GM12878 (cell line): Measurements from ENCODE around the gene SYS1. TPM values are rescaled to one million over a fixed set of nuclear protein-coding genes. Genes with fewer than 3 reads are reported as not detected.

Experiments
- ATAC-seq: fragments of 200-7000 bp; cut with Tn5 transposase; 3 replicates; pipeline ENCODE4 v1.9.1; 2020; ENCODE audit warnings: mild to moderate bottlenecking, moderate library complexity
- BruUV-seq: library from RNA; stranded (reverse); fragments of 400-500 nt; replicated peaks from 2 replicates; lab custom pipeline; 2021; lab: Mats Ljungman, UMichigan
- CTCF ChIA-PET: fragments of 300-600 bp; sonication (Branson Sonifier 250); formaldehyde crosslinking; extraction: SDS; loops from one replicate; lab custom pipeline; 2021; ENCODE audit warnings: inconsistent platforms; lab: Yijun Ruan, JAX
- POLR2A ChIA-PET: fragments of 350-600 bp; formaldehyde crosslinking; extraction: SDS; loops from one replicate; lab custom pipeline; 2021; ENCODE audit warnings: inconsistent platforms; lab: Charles Lee
- RAD21 ChIA-PET: fragments of 300-600 bp; sonication (Branson Sonifier 250); formaldehyde crosslinking; loops from one replicate; lab custom pipeline; 2023; ENCODE audit warnings: antibody characterized with exemption; ENCODE audit not compliant: unreplicated experiment; lab: Charles Lee
- SMC1A ChIA-PET: fragments of 300-600 bp; sonication (Branson Sonifier 250); formaldehyde crosslinking; loops from one replicate; lab custom pipeline; 2023; ENCODE audit not compliant: unreplicated experiment, uncharacterized antibody; lab: Charles Lee
- DNase-seq: peaks from one replicate; pipeline ENCODE4 v3.0.0-alpha.2; 2011; ENCODE audit warnings: low read depth, low spot score
- FAIRE-seq: peaks from 3 replicates; lab custom pipeline; 2011; peaks lifted over from hg19 to GRCh38; lab: Jason Lieb, UNC
- H2AFZ ChIP-seq: 2 replicates; pipeline ENCODE4 v1.6.0; 2011; ENCODE audit warnings: low read depth, low read length, control low read depth; ENCODE audit not compliant: control insufficient read depth
- H3K27ac ChIP-seq: 2 replicates; pipeline ENCODE4 v1.5.1; 2011; ENCODE audit warnings: control low read depth; ENCODE audit not compliant: control insufficient read depth, insufficient read depth
- H3K27me3 ChIP-seq, 2 experiments: replicated peaks in 1 of 2; 2 replicates each; pipeline versions ENCODE4 v1.6.0 to v1.6.1; 2011; ENCODE audit warnings: low read length in 1 of 2; ENCODE audit not compliant: control insufficient read depth in 2 of 2, insufficient read depth in 2 of 2
- H3K36me3 ChIP-seq, 2 experiments: 2 replicates each; pipeline ENCODE4 v1.5.1; 2011; ENCODE audit warnings: low read length in 1 of 2; ENCODE audit not compliant: control insufficient read depth in 2 of 2, insufficient read depth in 2 of 2
- H3K4me1 ChIP-seq: 2 replicates; pipeline ENCODE4 v1.6.1; 2011; ENCODE audit warnings: mild to moderate bottlenecking, low read length, moderate library complexity, mixed read lengths; ENCODE audit not compliant: control insufficient read depth, insufficient read depth
- H3K4me2 ChIP-seq: 2 replicates; pipeline ENCODE4 v1.6.0; 2011; ENCODE audit warnings: control low read depth; ENCODE audit not compliant: control insufficient read depth, insufficient read depth
- H3K4me3 ChIP-seq: fragments of 200-600 bp; sonication (generic); 2 replicates; pipeline ENCODE4 v1.5.1; 2016
- H3K79me2 ChIP-seq: 2 replicates; pipeline ENCODE4 v1.6.0; 2011; ENCODE audit warnings: low read length; ENCODE audit not compliant: control insufficient read depth, insufficient read depth
- H3K9ac ChIP-seq: 2 replicates; pipeline ENCODE4 v1.8.0; 2011; ENCODE audit warnings: low read length, control low read depth, mixed read lengths; ENCODE audit not compliant: control insufficient read depth, insufficient read depth
- H3K9me3 ChIP-seq: replicated peaks from 3 replicates; pipeline ENCODE4 v1.5.1; 2011; ENCODE audit warnings: mild to moderate bottlenecking, low read length; ENCODE audit not compliant: control insufficient read depth, insufficient read depth
- H4K20me1 ChIP-seq: 2 replicates; pipeline ENCODE4 v1.6.0; 2011; ENCODE audit not compliant: control insufficient read depth, insufficient read depth
- BACH1 ChIP-seq: fragments of 450-650 bp; IDR thresholded peaks from 2 replicates; pipeline ENCODE4 v1.6.1; 2017; ENCODE audit warnings: mild to moderate bottlenecking, borderline replicate concordance
- CEBPB ChIP-seq, 2 experiments: fragments of 150-350 bp in 1 of 2; IDR thresholded peaks; 2 replicates each; pipeline ENCODE4 v1.6.1; 2012 to 2014; ENCODE audit warnings: low read depth in 2 of 2, low read length in 2 of 2, borderline replicate concordance in 1 of 2, inconsistent platforms in 1 of 2
- DPF2 ChIP-seq: fragments of 450-650 bp; IDR thresholded peaks from 2 replicates; pipeline ENCODE4 v1.6.1; 2017; ENCODE audit warnings: mild to moderate bottlenecking
- FOS ChIP-seq: IDR thresholded peaks from 3 replicates; pipeline ENCODE4 v1.6.1; 2011; ENCODE audit warnings: borderline replicate concordance; ENCODE audit not compliant: insufficient read length; ENCODE audit errors: extremely low read depth
- HDGF ChIP-seq: fragments of 450-650 bp; IDR thresholded peaks from 2 replicates; pipeline ENCODE4 v1.6.1; 2016; ENCODE audit warnings: antibody characterized with exemption
- KLF5 ChIP-seq: fragments of 450-650 bp; IDR thresholded peaks from 2 replicates; pipeline ENCODE4 v1.6.1; 2014; ENCODE audit warnings: mild to moderate bottlenecking; ENCODE audit not compliant: partially characterized antibody
- NBN ChIP-seq: fragments of 450-650 bp; IDR thresholded peaks from 2 replicates; pipeline ENCODE4 v1.6.1; 2016
- NKRF ChIP-seq: fragments of 450-650 bp; conservative IDR thresholded peaks from 2 replicates; pipeline ENCODE4 v1.6.1; 2017; ENCODE audit warnings: mild to moderate bottlenecking, moderate library complexity
- RAD51 ChIP-seq: fragments of 450-650 bp; IDR thresholded peaks from 2 replicates; pipeline ENCODE4 v1.6.1; 2016; ENCODE audit warnings: moderate library complexity, mild to moderate bottlenecking, inconsistent platforms
- RCOR1 ChIP-seq: conservative IDR thresholded peaks from 2 replicates; pipeline ENCODE4 v1.6.1; 2012; ENCODE audit warnings: low read depth, low read length, improper control_type of control experiment
- WGBS: methylation state at CpG from one replicate; pipeline ENCODE4 v1.1.6; 2016; ENCODE audit warnings: low lambda C conversion rate; ENCODE audit not compliant: insufficient replicate concordance, insufficient coverage; ENCODE audit errors: missing lambda C conversion rate; 5-methylcytosine and 5-hydroxymethylcytosine counted together
- in situ Hi-C: fragments of 300-500 bp; cut with MboI; formaldehyde crosslinking; loops from 9 replicates; pipeline ENCODE4 v1.14.3; 2018; ENCODE audit warnings: mixed read lengths
- intact Hi-C: fragments of 100-400 bp; cut with micrococcal nuclease; formaldehyde crosslinking; loops from one replicate; pipeline ENCODE4 v1.14.2; 2022; ENCODE audit not compliant: unreplicated experiment
- polyA plus RNA-seq, 11 experiments: library from polyadenylated mRNA; depleted of rRNA in 4 of 11; unstranded in 6 of 11; stranded (reverse) in 5 of 11; fragments of >200 nt; fragmentation: Nextera tagmentation in 4 of 11; fragmentation: Illumina TruSeq in 1 of 11; extraction: Ambion mirVana in 4 of 11; extraction: Trizol in 1 of 11; gene quantifications; 1 replicate in 1 of 11; 2 replicates in 10 of 11; pipeline versions ENCODE4 v1.2.1 to v1.2.3, GENCODE V29; 2011 to 2016; ENCODE audit warnings: inconsistent platforms in 2 of 11, missing spikeins in 2 of 11, low read depth in 1 of 11
- total RNA-seq, 4 experiments: library from RNA; depleted of rRNA in 3 of 4; stranded (reverse); fragments of >200 nt in 3 of 4; fragmentation: Illumina TruSeq in 1 of 4; extraction: Trizol in 1 of 4; gene quantifications; 2 replicates each; pipeline versions ENCODE4 v1.2.1 to v1.2.3, GENCODE V29; 2013 to 2021
- TF ChIP-seq, protein P1 (sequence below): IDR thresholded peaks from 2 replicates; pipeline ENCODE4 v1.6.1; 2012; ENCODE audit warnings: low read length, inconsistent platforms

SYS1 gene
- total and polyA plus RNA-seq, 10 of the 15 experiments (the other 5 are each of a cell fraction or from before 2014, with no cell fraction given), result 5.1 to 22.6 (median 9.3) TPM

GRCh38 chr20:45365444-45365970 lies 2.6 kb downstream of the SYS1 start:
- no peaks in the 10 kb centered on the region for H3K27me3 ChIP-seq
- no peak for DNase-seq
- no peak overlapping the region for H3K9ac ChIP-seq
- POLR2A ChIA-PET, result interaction anchor here (0.6 kb wide), 1 partner anchor 1720 kb away, joined by 3 read pairs; no protein-coding TSS in a partner anchor
- FAIRE-seq, result no peak
- H3K4me2 ChIP-seq, result peak overlapping the region; percentile 44; the same call in 1 of the 2 replicates
- H3K79me2 ChIP-seq, result peaks cover 7% of the 10 kb centered on the region
- H3K36me3 ChIP-seq, result peaks cover 6 to 7% of the 10 kb centered on the region in 2 experiments; a peak in 3 of 4 replicates
- H3K4me1 ChIP-seq, result peaks cover 45% of the 10 kb centered on the region
- in situ Hi-C loops (loop anchor here (5.0 to 10.0 kb wide), 2 partner anchors 52 to 749 kb away; partner anchors contain the start of genes CD40 and PIGT), intact Hi-C loops (no loop called here)
- BruUV-seq, result no TSS peak
- no peak for TF ChIP-seq RAD51
- H4K20me1 ChIP-seq, result no peaks in the 10 kb centered on the region; the same call in 1 of the 2 replicates
- CTCF ChIA-PET, result interaction anchor here (0.7 to 19.4 kb wide), 8 partner anchors 7 to 406 kb away, joined by 3 to 685 read pairs (median 4); no protein-coding TSS in a partner anchor
- SMC1A ChIA-PET, result interaction anchor here (0.8 to 19.8 kb wide), 7 partner anchors 8 to 315 kb away, joined by 4 to 440 read pairs (median 6); no protein-coding TSS in a partner anchor
- no peak overlapping the region for H2AFZ ChIP-seq
- no peak for ATAC-seq
- H3K4me3 ChIP-seq, result no peak overlapping the region
- 96% methylated on average over 5 of the region's 5 CpGs for whole genome bisulfite sequencing
- H3K27ac ChIP-seq, result no peak overlapping the region
- RAD21 ChIA-PET, result interaction anchor here (1.2 to 17.6 kb wide), 3 partner anchors 45 to 72 kb away, joined by 3 to 394 read pairs (median 4); no protein-coding TSS in a partner anchor
- no peaks in the 10 kb centered on the region; the same call in 2 of the 3 replicates for H3K9me3 ChIP-seq

DNA sequence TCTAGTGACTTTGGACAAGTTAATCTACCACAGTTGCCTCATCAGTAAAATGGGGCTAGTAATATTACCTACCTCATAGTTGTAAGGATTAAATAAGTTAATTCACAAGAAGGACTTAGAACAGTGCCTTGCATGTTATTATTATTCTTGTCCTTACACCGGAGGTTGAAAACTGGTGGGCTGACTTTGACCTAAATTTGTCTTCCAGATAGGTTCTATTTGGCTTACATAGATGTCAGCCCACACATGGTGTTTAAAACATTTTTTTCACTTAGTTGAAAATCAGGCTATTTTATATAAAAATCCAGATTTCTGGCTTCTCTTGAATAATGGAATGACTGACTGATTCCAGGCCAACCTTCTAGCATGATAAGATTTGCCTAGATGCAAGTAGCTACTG lies 3.2 kb downstream of the SYS1 start:
- POLR2A ChIA-PET, result no interaction called here
- SMC1A ChIA-PET, result interaction anchor here (0.8 to 19.8 kb wide), 8 partner anchors 11 to 84 kb away, joined by 3 to 440 read pairs (median 4); no protein-coding TSS in a partner anchor
- CTCF ChIA-PET, result interaction anchor here (0.7 to 19.4 kb wide), 10 partner anchors 7 to 405 kb away, joined by 3 to 685 read pairs (median 7); partner anchors contain the start of gene PIGT
- no TSS peak for BruUV-seq
- RAD21 ChIA-PET, result interaction anchor here (1.7 to 17.6 kb wide), 2 partner anchors 53 to 71 kb away, joined by 4 to 394 read pairs; no protein-coding TSS in a partner anchor
- in situ Hi-C loops, result loop anchor here (5.0 to 10.0 kb wide), 2 partner anchors 51 to 749 kb away; partner anchors contain the start of genes CD40 and PIGT
- DNase-seq (no peak), ATAC-seq (no peak), FAIRE-seq (no peak)
- intact Hi-C loops, result no loop called here
- H3K27me3 ChIP-seq, result no peaks in the 10 kb centered on the region
- peaks cover 41% of the 10 kb centered on the region for H3K4me1 ChIP-seq
- H3K27ac ChIP-seq, result no peak overlapping the region
- no peak overlapping the region for H3K9ac ChIP-seq
- peaks cover 7% of the 10 kb centered on the region for H3K79me2 ChIP-seq
- 94% methylated on average over 1 of the region's 1 CpG for WGBS
- no peaks in the 10 kb centered on the region; the same call in 2 of the 3 replicates for H3K9me3 ChIP-seq
- H3K36me3 ChIP-seq, result peaks cover 6 to 7% of the 10 kb centered on the region in 2 experiments; a peak in 3 of 4 replicates
- no peak overlapping the region for H3K4me2 ChIP-seq
- H4K20me1 ChIP-seq, result no peaks in the 10 kb centered on the region; the same call in 1 of the 2 replicates
- no peak overlapping the region for H3K4me3 ChIP-seq
- no peak overlapping the region for H2AFZ ChIP-seq
- TF ChIP-seq BACH1 (no peak), FOS (no peak), NBN (no peak), KLF5 (no peak), DPF2 (no peak), CEBPB (IDR thresholded peaks at IDR 0.05; ENCODE audit: borderline replicate concordance in 1 of 2, low read depth in 2 of 2, low read length in 2 of 2) (no peak), RCOR1 (no peak), HDGF (no peak), NKRF (no peak)
- TF ChIP-seq, protein P1, sequence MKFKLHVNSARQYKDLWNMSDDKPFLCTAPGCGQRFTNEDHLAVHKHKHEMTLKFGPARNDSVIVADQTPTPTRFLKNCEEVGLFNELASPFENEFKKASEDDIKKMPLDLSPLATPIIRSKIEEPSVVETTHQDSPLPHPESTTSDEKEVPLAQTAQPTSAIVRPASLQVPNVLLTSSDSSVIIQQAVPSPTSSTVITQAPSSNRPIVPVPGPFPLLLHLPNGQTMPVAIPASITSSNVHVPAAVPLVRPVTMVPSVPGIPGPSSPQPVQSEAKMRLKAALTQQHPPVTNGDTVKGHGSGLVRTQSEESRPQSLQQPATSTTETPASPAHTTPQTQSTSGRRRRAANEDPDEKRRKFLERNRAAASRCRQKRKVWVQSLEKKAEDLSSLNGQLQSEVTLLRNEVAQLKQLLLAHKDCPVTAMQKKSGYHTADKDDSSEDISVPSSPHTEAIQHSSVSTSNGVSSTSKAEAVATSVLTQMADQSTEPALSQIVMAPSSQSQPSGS, result no peak
